Measurements from ENCODE around the gene SMDT1. TPM values are rescaled to one million over a fixed set of nuclear protein-coding genes. Genes with fewer than 3 reads are reported as not detected.
A peak's percentile ranks its signal among the peaks of the same experiment; 100 is the strongest.
"Not testable (repeated sequence)": the region's sequence is repeated elsewhere in the genome, so short reads cannot be mapped to it uniquely, and the experiment has no call there.

SMDT1 gene
- total RNA-seq, 2 experiments from 2014 or later = 23.0 to 114 TPM

GRCh38 chr22:42069801-42070516, 9.5 kb upstream of the SMDT1 start:
- peak overlapping the region; percentile 74 for H3K4me3 ChIP-seq (ENCODE audit: low read depth, low read length, poor library complexity, severe bottlenecking)
- no peaks in the 10 kb centered on the region for H3K79me2 ChIP-seq (ENCODE audit: insufficient read depth, low read depth, low read length)
- H4K20me1 ChIP-seq (ENCODE audit: insufficient read depth, low read length) = no peaks in the 10 kb centered on the region
- H3K27ac ChIP-seq (ENCODE audit: low read depth, low read length, poor library complexity, severe bottlenecking) = peak overlapping the region; percentile 38
- BruUV-seq (replicated peaks) = TSS peak; percentile 93
- H2AFZ ChIP-seq (ENCODE audit: low read length) = peak overlapping the region; percentile 84
- intact Hi-C loops (cut with micrococcal nuclease; ENCODE audit: unreplicated experiment) = no loop called here
- peak overlapping the region; percentile 85 for H3K4me2 ChIP-seq (ENCODE audit: low read length)
- DNase-seq (ENCODE audit: low spot score) = peak; percentile 39
- TF ChIP-seq CTCF (conservative IDR thresholded peaks at IDR 0.05; ENCODE audit: low read length) = no peak
- no peak for TF ChIP-seq EZH2phosphoT487 (IDR thresholded peaks at IDR 0.05; ENCODE audit: borderline replicate concordance, low read depth, low read length)
- peaks cover 18% of the 10 kb centered on the region for H3K4me1 ChIP-seq (ENCODE audit: insufficient read depth, low read length, poor library complexity, severe bottlenecking)
- CTCF ChIA-PET (ENCODE audit: unreplicated experiment) = interaction anchor here (0.5 to 1.5 kb wide), 4 partner anchors 8 to 584 kb away, joined by 3 to 4 read pairs (median 3); partner anchors contain the start of gene NDUFA6
- H3K9me3 ChIP-seq (ENCODE audit: low read length) = no peaks in the 10 kb centered on the region
- H3K36me3 ChIP-seq (ENCODE audit: insufficient read depth, low read length) = peaks cover 23% of the 10 kb centered on the region; the same call in 1 of the 2 replicates
- POLR2A ChIA-PET = interaction anchor here (0.6 to 1.2 kb wide), 3 partner anchors 9 to 80 kb away, joined by 3 read pairs; partner anchors contain the start of gene NDUFA6
- H3K9me2 ChIP-seq (ENCODE audit: insufficient read depth, low read length) = no peaks in the 10 kb centered on the region

GRCh38 chr22:42070517-42071422, 8.7 kb upstream of the SMDT1 start, which contains the start of gene NAGA:
TSS of gene NAGA (minus strand) at chr22:42070812. CDS start at chr22:42070297, 515 bp downstream.
- Histone ChIP-seq H3K9me3 (ENCODE audit: low read length) (no peaks in the 10 kb centered on the region), H4K20me1 (ENCODE audit: insufficient read depth, low read length) (no peaks in the 10 kb centered on the region), H3K4me1 (ENCODE audit: insufficient read depth, low read length, poor library complexity, severe bottlenecking) (peaks cover 18% of the 10 kb centered on the region), H3K9me2 (ENCODE audit: insufficient read depth, low read length) (no peaks in the 10 kb centered on the region), H3K4me3 (ENCODE audit: low read depth, low read length, poor library complexity, severe bottlenecking) (peak within 1 kb of the TSS; percentile 74), H3K27ac (ENCODE audit: low read depth, low read length, poor library complexity, severe bottlenecking) (peak within 1 kb of the TSS; percentile 38), H3K4me2 (ENCODE audit: low read length) (peak within 1 kb of the TSS; percentile 85), H3K36me3 (ENCODE audit: insufficient read depth, low read length) (peaks cover 15% of the 10 kb centered on the region; the same call in 1 of the 2 replicates), H2AFZ (ENCODE audit: low read length) (peak within 1 kb of the TSS; percentile 84), H3K79me2 (ENCODE audit: insufficient read depth, low read depth, low read length) (no peaks in the 10 kb centered on the region)
- TF ChIP-seq EZH2phosphoT487 (IDR thresholded peaks at IDR 0.05; ENCODE audit: borderline replicate concordance, low read depth, low read length) = no peak
- no peak for TF ChIP-seq CTCF (conservative IDR thresholded peaks at IDR 0.05; ENCODE audit: low read length)
- BruUV-seq (replicated peaks) = TSS peak; percentile 83
- DNase-seq (ENCODE audit: low spot score) = peak; percentile 96
- ChIA-PET POLR2A (interaction anchor here (0.6 kb wide), 2 partner anchors 81 to 235 kb away, joined by 3 read pairs; no protein-coding TSS in a partner anchor), CTCF (ENCODE audit: unreplicated experiment) (interaction anchor here (0.5 to 0.6 kb wide), 3 partner anchors 142 to 583 kb away, joined by 3 to 6 read pairs (median 3); no protein-coding TSS in a partner anchor)
- intact Hi-C loops (cut with micrococcal nuclease; ENCODE audit: unreplicated experiment) = no loop called here

- intact Hi-C loops (cut with micrococcal nuclease; ENCODE audit: unreplicated experiment) = not testable (repeated sequence)
- H3K4me3 ChIP-seq (ENCODE audit: low read depth, low read length, poor library complexity, severe bottlenecking) = peak overlapping the region; percentile 74
Measured at GRCh38 chr22:42071508-42071907, 8.0 kb upstream of the SMDT1 start.

More at GRCh38 chr22:42071508-42071907, 8.0 kb upstream of the SMDT1 start:
- peak overlapping the region; percentile 85 for H3K4me2 ChIP-seq (ENCODE audit: low read length)
- H3K27ac ChIP-seq (ENCODE audit: low read depth, low read length, poor library complexity, severe bottlenecking); H4K20me1 ChIP-seq (ENCODE audit: insufficient read depth, low read length); H3K9me2 ChIP-seq (ENCODE audit: insufficient read depth, low read length); DNase-seq (ENCODE audit: low spot score); BruUV-seq (replicated peaks); H3K9me3 ChIP-seq (ENCODE audit: low read length); H3K79me2 ChIP-seq (ENCODE audit: insufficient read depth, low read depth, low read length): not testable (repeated sequence)
- H2AFZ ChIP-seq (ENCODE audit: low read length) = peak overlapping the region; percentile 84; the same call in 1 of the 2 replicates
- H3K4me1 ChIP-seq (ENCODE audit: insufficient read depth, low read length, poor library complexity, severe bottlenecking) = peaks cover 18% of the 10 kb centered on the region
- ChIA-PET POLR2A (interaction anchor here (0.6 kb wide), 1 partner anchor 235 kb away, joined by 3 read pairs; no protein-coding TSS in a partner anchor), CTCF (ENCODE audit: unreplicated experiment) (interaction anchor here (0.6 kb wide), 1 partner anchor 143 kb away, joined by 6 read pairs; no protein-coding TSS in a partner anchor)
- H3K36me3 ChIP-seq (ENCODE audit: insufficient read depth, low read length) = 0 out of 2 replicates have a peak, but pooled peaks cover 13% of the 10 kb centered on the region
